Stimulated activated naive CD8-positive, alpha-beta T cell treated with anti-CD3 and anti-CD28 coated beads, Interleukin-15, Interleukin-2, amounts not matched to agents 100 U/mL and 50 U/mL, for 24 hours (primary cell): ENCODE measurements around the gene RASGEF1B.
"Not testable (repeated sequence)": the region's sequence is repeated elsewhere in the genome, so short reads cannot be mapped to it uniquely, and the experiment has no call there.

Experiments
- ATAC-seq: fragments of 150-1000 bp; cut with Tn5 transposase; one replicate; pipeline ENCODE4 v1.10.0; 2021
- DNase-seq: peaks from one replicate; pipeline ENCODE4 v3.0.0; 2021

Gene RASGEF1B

DNA sequence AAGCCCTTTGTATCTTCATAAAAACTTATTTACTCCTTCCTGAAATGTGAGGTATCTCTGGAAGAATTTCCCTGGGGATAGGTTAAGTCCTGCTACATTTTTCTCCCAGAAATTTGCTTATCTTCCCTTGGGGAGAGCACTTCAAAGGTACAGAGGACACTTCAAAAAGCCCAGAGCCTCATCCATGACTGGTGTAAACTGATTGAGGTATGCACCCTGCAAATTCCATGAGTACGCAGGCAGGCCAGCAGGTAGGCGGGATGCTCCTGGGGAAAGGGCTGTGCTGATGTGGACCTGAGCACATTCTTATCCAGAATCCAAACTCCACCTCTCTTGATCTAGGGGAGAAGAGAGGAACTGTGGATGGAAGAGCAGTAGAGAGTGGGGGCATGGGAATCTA lies 26.3 kb upstream of the RASGEF1B start:
- ATAC-seq (no peak), DNase-seq (no peak)

DNA sequence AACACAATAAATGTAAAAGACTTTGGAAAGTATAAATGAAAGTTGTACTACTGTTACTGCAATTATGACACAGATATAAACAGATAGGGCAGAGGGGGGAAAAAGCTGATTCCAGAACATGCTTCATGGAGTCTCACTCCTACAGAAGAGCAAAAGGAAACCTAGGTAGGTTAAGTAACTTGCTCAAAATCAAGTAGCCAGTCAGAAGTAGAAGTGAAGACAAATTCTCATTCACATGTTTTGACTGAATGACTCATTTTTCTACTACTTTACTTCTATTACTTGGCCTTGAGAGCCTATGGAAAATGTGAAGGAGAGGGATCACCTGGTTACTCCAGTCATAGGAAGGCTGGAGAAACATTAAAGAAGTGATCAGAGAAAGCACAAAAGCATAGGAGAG lies 23.6 kb upstream of the RASGEF1B start:
- ATAC-seq (peak; percentile 12), DNase-seq (no peak)

DNA sequence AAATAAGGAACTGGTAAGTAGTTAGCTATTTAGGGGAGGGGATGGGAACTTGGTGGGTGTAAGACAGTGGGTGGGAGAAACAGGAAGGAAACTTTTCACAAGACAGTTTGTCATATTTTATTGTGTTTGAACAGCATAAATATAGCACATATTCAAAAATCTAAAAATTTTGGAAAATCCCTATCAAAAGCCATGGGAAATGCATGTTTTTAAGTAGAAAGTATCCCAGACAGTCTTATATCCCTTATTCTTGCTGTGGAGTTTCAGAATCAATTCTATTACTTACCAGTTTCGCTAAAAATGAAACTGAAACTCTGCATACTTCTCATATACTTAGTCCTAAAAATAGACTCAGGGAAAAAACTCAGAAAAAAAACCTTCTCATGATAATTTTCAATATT lies 22.3 kb upstream of the RASGEF1B start:
- ATAC-seq (peak; percentile 51), DNase-seq (no peak)

DNA sequence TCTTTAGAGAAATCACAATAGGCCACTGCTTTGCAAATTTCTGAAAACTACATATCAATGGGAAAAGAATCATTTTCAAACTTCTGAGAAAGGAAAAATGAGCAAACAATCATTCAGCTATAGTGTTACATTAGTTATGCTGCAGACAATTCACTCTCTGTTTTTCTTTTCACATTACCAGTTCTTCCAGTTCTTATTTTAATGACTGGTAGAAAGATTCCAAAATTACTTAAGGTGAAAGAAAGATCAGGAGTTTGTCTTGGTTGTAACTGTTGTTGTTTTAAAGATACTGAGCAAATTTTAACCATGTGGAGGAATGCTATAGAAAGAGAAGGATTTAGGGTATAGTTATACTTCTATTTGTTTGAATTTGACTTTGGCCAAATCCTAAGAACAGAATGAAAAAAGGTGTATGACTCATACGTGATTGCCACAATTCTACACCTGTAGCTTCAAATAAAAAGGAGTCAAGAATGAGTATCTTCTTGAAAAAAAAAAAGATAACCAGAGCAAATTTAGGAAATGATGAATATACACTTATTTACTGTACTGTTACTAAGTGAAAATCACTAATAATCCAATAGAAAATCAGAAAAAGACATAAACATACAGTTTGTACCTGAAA lies 21.0 kb upstream of the RASGEF1B start:
- ATAC-seq (no peak), DNase-seq (no peak)

DNA sequence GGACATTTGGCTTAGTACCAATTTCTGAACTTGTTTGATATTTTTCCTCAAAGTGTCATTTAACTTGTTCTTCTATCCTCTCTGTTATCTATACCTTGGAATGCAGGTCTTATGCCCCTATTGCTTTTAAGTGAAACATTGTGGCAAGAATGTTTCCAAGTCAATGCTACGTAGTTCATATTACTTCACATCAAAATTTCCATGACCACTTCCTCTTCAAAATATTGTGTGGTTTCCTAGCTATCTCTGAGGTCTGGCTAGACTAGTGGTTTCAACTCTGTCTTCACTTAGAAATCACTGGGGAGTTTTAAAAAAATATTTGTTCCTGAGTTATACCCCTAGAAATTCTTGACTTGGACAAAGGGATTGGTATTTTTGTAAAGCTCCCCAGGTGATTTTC lies 20.2 kb upstream of the RASGEF1B start:
- DNase-seq (no peak), ATAC-seq (peak; percentile 87)

DNA sequence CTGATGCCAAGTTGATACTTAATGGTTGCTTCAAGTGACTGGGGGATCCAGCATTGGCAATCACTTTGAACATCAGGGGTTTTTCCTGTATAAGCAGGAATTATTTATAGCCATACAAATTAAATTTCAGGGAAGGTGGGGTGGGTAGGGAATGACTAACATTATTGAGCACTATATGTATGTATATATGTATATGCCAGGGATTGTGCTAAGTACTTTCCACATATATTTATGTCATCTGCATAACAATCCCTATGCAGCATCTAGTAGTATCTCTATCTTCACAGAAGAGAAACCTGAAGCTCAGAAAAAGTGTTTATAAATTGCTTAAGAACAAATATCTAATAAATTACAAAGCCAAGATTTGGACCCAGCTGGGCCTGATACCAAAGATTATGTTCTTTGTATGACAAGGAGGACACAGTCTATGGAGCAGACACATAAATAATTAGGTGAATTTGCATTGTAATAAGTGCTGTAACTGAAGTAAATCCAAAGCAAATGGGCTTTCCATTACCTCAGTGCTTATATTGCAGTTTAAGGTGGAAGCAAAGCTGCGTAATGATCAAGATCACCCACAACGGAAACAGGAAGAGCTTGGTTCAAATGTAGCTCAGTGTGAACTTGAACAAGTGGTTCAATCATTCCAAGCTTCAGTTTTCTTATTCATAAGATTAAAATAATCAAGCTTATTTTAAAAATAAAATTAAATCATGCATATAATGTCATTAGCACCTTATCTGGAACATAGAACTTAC lies 18.9 kb upstream of the RASGEF1B start:
- DNase-seq (no peak), ATAC-seq (no peak)

DNA sequence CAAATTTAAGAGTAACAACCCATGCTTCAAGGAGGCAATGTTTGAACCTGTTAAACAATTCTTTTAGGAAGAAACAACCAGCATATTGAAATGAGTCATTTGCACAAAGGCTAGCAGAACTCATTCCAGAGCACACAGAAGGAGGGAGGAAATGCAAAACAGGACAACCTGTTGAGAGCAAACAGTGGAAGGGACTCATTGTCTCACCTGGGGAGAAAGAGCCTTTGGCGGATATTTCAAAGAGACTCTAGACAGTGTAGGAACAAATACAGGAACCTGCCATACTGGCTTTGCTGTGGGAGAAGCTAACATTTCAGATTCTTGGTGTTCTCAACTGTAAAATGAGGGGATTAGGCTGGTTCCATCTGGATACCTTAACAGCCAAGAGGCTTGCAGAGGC lies 14.8 kb upstream of the RASGEF1B start:
- DNase-seq (no peak), ATAC-seq (no peak)

DNA sequence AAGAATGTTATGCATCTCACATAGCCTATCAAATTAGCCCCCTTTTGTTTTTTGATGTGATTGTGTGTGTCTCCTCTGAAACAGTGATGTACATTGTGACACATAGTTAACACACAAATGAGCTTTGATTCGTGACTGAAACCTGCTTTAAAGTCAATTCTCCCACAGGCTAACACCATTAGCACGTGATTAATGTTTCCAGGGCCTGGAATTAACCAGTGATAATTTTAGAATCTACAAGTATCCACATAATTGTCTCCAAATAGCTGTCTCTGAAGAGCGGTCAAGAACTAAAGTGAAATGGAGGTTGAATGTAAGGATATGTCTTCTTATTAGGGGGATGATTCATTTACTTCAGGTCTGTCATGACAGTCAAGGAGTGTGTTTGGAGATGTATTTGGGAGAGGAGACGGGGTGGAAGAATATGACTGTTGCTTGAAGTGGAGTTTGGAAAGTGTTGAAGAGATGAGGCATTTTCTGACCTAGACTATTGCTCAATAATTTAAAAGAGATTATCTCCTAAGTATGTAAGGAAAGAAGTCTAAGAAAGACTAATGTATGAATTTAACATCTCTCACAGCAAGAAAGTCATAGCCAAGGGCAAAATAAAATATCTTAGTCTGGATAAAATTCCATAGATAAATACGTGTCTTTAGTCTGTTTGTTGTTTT lies 13.7 kb upstream of the RASGEF1B start:
- DNase-seq (no peak), ATAC-seq (no peak)

DNA sequence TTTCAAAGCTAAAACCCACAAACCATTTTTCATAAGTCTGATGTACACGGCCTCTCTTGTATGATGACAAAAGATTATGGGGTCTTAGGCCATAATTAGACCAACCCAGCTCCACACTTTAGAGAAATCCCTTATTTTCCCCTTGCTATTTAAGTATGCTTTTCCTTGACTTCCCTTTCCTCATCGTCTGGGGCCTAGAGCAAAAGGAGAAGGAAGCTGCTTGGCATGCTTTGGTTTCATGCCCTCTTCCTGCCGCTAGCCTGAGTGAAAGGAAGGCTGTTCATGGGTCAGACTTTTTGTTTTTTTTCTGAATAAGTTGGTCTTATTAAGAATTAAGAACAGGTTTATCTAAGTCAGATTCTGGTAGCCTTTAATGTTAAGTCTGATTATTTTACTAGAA lies 10.6 kb upstream of the RASGEF1B start:
- no peak for ATAC-seq

DNA sequence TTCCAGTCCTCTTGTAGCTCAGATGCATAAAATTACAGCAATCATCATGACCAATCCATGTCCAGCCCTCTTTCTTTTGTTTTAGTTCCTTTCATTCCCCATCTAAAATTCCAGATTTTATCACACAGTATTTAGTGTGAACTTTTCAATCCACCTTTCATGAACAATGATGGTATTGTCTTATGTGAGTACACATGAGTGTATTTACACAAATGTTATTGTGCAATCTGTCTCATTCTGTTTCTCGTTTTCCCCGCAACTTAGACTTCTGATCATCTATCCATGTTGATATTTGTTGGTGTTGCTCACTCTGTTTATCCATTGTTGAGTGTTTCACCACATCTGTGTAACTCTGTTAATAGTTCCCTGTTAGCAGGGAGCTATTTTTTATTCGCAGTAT lies 9.4 kb upstream of the RASGEF1B start:
- ATAC-seq (no peak), DNase-seq (no peak)

More for the DNA sequence above, 10.6 kb upstream of the RASGEF1B start:
- no peak for DNase-seq

DNA sequence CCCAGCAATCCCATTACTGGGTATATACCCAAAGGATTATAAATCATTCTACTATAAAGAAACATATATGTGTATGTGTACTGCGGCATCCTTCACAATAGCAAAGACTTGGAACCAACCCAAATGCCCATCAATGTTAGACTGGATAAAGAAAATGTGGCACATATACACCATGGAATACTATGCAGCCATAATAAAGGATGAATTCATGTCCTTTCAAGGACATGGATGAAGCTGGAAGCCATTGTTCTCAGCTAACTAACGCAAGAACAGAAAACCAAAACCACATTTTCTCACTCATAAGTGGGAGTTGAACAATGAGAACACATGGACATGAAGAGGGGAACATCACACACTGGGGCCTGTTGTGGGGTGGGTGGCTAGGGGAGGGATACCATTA lies 7.9 kb upstream of the RASGEF1B start:
- ATAC-seq, DNase-seq: not testable (repeated sequence)

DNA sequence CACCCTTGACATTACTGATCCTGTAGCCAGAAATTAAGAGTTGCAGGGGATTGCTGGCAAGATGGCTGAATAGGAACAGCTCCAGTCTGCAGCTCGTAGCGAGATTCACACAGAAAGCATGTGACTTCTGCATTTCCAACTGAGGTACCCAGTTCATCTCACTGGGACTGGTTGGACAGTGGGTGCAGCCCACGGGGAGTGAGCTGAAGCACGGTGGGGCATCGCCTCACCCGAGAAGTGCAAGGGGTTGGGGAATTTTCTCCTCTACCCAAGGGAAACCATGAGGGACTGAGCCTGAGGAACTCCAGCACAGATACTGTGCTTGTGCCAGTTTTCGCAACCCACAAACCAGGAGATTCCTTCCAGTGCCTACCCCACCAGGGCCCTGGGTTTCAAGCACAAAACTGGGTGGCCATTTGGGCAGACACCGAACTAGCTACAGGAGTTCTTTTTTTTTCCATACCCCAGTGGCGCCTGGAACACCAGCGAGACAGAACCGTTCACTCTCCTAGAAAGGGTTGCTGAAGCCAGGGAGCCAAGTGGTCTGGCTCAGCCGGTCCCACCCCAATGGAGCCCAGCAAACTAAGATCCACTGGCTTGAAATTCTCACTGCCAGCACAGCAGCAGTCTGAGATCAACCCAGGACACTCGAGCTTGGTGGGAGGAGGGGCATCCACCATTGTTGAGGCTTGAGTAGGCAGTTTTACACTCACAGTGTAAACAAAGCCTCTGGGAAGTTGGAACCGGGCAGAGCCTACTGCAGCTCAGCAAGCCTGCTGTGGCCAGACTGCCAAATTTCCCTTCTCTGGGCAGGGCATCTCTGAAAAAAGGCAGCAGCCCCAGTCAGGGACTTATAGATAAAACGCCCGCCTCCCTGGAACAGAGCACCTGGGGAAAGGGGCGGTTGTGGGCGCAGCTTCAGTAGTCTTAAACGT lies 1.9 kb upstream of the RASGEF1B start:
- ATAC-seq, DNase-seq: not testable (repeated sequence)

DNA sequence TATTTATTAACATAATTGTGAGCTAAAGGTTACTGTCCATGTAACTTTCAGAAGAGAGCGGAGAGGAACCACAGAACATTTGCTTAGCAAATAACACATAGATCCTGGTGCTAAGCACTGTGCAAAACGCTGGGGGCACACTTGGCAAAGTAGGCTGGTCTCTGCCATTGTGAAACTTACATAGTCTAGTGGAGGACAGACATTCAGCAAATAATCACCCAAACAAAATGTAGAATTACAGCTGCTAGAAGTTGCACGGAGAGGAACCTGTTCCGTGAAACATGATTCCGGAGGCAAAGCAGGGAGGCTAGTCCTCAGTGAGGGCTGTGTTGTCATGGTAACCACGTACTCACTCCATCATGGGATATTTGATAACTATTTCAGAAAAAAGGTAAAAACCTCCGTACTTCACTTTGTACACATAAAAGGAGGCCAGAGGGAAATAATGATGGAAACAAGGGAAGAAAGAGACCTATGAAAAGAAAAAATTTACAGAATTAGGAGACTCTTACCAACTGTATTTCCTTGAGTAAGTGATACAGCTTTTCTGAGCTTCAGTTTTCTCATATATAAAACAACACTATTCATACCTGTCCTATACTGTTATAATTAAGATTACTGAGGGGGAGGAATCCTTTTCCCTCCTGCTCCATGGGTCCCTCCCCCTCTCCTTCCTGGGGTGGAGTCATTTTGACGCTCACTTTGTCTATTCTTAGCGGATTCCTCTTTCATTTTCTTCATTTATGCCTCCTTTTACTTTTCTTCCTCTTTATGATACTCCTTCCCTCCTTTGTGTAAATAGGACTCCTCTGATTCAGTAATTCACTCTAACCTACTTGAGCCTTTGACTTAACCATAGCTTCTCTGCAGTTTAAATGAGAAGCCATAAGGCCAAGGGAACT lies 825 bp upstream of the RASGEF1B start:
- ATAC-seq (peak; percentile 55), DNase-seq (no peak)

DNA sequence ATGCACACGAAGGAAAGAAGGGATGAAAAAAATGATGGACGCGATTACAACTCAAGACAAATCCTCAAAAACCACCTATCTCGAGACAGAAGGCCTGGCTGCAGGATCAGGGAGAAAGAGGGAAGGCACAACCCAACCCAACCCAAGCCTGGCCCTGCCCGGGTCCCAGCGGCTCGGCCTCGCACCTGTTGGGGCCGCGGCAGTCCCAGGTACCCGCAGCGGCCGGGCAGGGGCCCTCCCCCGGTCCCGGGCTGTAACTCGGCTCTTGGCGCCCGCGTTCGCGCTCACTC lies 464 bp downstream of the RASGEF1B start:
- ATAC-seq, result no peak
- DNase-seq, result no peak

DNA sequence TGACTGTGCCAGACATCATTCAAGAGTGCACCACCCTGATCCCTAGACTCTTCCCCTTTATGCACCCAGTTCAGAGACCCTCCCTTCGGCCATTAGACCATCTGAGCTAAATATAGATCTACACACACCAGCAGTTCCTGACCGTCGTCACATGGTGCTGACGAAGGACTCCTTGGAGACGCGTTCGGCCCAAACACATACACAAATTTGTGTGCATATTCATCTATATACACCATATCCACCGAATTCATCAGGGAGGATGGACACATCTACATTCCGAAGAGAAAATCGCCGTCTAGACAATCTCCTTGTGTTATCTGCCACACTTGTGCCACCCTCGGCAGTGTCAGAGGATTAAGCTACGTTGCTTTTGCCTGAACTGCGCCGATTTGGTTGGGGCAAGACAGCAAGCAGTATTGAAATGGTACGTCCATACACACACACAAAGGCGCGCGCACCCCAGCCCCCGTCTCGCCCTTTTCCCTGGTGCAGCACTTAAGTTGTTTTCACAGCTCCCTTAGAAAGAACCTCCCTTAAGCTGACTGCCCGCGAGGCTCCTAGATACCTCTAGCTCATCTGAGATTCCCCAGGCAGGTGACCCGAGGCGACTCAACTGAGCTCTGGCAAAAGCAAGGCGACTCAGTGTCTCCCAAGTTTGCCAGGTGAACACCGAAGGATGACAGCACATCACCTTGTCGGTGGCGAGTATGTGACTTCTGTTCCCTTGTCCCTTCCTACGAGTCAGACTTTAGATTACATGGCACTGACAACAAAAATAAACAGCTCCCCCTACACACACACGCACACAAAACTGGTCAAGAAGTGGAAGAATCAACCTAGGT lies 1.0 kb downstream of the RASGEF1B start:
- ATAC-seq (peak; percentile 3), DNase-seq (peak; percentile 51)

DNA sequence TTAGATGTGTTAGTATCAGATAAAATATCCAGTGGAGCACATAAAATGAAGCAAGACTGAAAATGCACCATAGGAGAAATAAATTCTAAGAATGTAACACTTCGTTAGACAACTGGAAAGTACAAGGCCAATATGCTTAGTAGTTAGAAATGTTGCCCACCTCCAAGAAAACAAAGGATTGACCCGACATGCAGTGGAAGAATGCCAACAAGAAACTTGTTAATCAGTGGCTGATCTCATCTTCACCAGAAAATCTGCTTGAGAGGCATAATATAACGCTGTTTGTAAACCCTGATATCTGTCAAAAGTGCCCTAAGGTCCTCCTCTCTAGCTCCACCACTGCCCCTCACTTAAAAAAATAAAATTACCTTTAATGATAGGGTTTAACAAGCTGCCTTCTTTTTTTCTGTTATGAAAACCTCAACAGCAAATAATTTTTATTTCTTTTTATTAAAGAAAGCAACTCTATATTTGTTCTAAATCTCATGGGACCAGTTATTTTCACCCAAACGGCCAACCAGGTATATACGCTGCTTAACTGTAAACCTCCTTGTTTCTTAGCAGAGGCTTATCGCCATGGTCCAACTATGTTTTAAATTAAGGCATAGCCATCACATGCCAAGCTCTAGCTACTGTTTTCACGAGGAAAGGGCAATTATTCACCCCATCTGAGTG lies 1.8 kb downstream of the RASGEF1B start:
- DNase-seq (no peak), ATAC-seq (no peak)

DNA sequence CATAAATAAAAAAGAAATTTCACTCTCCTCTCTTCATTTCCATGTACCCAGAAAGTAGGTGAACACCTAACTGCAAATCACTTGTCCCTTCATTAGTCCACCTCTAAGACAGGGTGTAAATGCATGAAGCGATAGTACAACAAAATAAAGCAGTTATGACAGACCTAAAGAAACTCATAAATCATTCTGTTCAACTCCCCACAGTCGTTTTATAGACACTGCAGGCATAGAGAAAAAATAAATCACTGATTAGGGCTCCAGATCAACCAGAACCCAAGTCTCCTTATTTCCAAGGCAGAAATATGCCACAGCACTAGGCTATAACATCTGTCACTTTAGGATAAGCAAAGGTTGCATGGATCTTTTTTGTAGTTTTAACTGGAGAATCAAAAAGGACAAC lies 3.0 kb downstream of the RASGEF1B start:
- no peak for ATAC-seq

DNA sequence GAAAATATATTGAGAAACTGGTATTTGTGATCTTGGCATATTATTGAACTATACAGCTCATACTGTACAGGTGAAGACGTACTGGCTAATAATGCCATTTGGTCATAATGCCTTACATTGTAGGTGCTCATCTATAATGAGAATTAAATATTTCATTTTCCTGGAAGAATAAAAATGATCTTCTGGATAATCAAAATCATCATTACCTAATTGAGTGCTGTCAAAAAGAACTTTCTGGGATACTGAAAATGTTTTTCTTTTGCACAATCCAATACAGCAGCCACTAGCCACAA lies 4.1 kb downstream of the RASGEF1B start:
- ATAC-seq (no peak), DNase-seq (no peak)

More for the DNA sequence above, 3.0 kb downstream of the RASGEF1B start:
- DNase-seq, result no peak

DNA sequence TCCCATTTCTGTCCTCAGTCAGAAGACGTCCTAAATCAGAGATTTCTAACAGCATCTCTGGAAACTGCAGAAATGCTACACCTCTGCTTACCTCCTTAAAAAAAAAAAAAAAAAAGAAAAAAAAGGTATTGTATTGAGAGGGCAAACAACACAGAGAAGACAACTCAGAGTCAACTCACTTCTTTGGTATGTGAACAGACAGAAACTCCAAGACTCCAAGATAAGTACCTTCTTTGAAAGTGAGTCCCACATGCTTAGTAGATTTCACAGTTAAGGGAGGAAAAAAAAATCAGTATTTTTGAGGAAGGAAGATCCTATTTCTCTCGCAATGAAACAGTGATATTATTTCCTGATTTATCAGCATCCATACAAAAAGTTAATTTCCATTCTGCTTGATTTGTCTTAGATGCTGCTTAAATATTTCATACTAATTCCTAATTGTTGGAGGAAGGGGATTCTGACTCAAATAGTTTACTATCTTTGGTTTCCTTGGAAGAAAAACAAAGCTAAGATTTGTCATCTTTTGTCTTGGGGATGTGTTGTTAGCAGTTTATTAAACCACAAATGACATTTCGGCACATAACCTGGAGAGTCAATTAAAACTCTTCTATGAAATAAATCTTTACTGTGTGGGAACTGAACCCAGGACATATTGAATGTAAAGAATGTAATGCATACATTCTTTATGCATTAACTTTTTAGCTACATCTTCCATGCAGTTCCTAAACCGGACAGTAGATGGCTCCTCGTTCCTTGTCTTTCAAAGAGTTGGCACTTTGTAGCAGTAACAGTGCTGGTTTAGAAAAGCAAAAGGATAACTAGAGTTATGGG lies 4.7 kb downstream of the RASGEF1B start:
- DNase-seq (peak; percentile 79), ATAC-seq (no peak)
